GM21528 (cell line): ENCODE results near the gene RILPL1.
"Not testable (repeated sequence)": the region's sequence is repeated elsewhere in the genome, so short reads cannot be mapped to it uniquely, and the experiment has no call there.

Experiments used
- ATAC-seq: cut with Tn5 transposase; IDR thresholded peaks from one replicate; pipeline ENCODE4 v1.9.1; 2021; ENCODE audit warnings: mild to moderate bottlenecking, moderate library complexity; ENCODE audit not compliant: unreplicated experiment, low FRiP score

RILPL1 gene

DNA sequence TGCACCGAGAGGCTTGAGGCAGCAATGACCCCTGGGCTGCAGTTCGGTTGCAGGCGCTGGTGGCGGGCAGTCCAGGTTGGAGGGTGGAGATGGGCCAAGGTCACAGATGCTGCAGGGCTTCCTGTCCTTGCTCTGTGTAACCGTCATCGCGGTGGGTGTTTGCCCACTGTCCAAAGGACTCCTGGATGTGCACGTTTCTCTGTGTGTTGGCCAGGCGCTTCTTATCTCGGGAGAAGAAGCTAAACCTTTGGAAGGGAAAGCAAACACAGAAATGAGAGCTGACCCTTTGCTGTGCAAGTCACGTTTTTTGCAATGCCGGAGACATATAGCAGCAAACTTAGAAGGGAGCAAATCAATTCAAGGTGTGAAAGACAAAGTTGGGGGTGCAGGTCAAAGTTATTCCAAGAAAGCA, 61.1 kb downstream of the RILPL1 start:
- no peak for ATAC-seq

DNA sequence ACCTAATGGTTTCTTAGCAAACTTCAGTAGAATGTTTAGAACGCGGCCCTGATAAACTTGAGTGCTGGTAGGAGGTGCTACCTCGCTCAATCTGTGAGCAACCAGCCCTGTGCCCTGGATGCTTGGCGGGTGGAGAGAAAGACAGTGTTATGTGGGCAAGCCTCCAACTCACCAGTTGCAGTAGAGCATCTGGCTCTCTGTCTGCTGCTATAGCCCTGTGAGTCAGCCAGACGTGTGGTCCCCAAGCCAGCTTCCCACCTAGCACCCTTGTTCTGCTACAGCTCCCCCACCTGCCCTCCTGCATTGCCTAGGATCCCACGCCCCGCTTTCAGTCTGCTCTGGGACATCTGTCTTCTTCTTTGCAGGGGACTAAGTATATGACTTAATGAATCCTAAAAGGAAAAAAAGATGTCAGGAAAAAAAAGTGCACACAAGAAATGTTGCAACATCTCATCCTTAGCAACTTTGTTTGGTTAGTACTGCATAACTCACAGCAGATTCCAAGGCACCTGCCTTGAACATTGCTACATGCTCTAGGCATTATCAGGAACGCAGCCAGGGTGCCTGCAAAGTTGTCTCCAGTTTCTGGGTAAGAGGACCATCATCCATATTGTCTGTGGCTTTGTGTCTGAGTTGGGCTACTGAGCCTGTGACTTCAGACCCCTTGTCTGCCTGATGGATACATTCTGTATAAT, 62.0 kb downstream of the RILPL1 start:
- ATAC-seq: no peak

DNA sequence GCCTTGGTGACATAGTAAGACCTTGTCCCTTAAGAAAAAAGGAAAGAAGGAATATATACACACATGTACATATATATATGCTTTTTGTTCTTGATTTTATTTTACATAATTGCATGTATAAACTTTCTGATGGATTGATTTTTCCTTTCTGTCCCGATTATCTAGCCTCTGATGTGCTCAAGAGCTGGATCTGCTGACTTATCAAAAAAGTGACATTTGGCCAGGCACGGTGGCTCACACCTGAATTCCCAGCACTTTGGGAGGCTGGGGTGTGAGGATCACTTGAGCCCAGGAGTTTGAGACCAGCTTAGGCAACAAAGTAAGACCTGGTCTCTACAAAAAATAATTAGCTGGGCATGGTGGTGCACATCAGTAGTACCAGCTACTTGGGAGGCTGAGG, 63.5 kb downstream of the RILPL1 start:
- ATAC-seq: no peak

DNA sequence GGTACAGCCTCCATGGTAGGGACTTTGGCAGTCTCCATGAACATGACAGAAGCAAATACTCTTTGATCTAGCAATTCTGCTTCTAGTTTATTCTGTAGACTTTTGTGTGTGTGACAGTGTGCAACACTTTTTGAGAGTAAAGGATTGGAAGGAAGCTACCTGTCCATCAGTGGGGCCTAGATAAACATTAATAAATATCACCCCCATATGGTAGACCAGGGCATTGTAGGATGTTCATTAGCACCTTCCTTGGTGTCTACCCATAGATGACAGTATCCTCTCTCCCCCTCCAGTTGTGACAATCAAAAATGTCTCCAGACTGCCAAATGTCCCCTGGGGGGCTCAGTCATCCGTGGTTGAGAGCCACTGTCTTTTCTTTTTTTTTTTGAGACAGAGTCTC, 64.7 kb downstream of the RILPL1 start:
- ATAC-seq: no peak

DNA sequence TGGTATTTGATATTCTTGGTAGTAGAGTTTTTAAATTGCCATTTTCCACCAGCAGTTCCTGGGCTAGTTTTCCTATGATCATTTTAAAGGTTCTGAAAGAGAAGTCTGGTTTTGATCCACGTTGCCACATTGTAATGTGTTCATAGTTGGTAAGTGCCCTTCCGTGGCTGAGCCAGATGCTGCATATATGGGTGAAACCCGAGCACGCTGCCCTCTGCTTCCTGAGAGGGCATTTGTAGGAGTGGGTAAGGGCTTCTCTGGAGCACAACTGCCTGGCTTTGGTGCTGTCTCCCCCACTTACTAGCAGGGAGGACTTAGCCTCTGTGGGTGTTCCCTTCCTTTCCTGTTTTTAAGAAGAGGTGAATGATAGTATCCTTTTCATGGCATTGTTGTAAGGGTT, 68.4 kb downstream of the RILPL1 start:
- no peak for ATAC-seq

DNA sequence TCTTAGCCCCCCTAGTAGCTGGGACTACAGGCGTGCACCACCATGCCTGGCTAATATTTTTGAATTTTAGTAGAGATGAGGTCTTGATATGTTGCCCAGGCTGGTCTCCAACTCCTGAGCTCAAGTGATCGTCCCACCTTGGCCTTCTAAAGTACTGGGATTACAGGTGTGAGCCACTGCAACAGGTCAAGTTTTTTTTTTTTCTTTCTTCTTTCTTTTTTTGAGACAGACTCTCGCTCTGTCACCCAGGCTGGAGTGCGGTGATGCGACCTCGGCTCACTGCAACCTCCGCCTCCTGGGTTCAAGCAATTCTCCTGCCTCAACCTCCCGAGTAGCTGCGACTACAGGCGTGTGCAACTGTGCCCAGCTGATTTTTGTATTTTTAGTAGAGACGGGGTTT, 70.3 kb downstream of the RILPL1 start:
- not testable (repeated sequence) for ATAC-seq

DNA sequence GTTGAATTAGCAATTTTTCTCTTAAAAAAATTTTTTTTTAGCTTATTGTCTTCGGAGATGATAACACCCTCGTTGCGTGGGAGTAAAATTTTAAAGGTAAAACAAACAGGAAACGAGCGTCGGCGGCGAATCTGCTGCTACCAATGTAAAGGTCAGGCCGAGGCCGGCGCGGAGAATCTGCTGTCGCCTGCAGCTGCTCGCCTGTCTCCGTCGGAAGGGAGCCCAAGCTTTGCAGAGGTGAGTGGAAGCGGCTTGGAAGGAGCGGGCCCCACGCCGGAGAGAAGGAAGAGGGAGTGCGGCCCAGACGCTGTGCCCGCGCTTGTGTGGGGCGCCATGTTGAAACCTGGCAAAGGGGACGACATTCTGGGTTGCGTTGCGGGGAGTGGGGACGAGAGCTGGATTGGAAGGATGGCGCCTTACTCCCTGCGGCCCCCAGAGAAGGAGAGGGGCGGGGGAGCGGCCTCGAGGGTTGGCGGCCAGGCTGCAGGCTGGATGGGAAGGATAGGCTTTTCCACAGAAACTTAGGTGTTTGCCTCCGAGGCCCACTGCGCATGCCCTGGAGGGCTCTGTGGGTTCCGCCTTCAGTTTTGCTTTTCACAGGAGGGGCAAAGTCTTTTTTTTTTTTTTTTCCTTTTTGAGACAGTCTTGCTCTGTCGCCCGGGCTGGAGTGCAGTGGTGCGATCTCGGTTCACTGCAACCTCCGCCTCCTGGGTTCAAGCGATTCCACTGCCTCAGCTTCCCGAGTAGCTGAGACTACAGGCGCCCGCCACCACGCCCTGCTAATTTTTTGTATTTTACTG, 75.3 kb downstream of the RILPL1 start, which contains the start of gene SNRNP35:
Gene SNRNP35, plus strand, starts transcription at position 160 of the 800 bp plus-strand sequence. CDS start 7,402 bp downstream, outside the sequence.
- ATAC-seq: peak; percentile 45

DNA sequence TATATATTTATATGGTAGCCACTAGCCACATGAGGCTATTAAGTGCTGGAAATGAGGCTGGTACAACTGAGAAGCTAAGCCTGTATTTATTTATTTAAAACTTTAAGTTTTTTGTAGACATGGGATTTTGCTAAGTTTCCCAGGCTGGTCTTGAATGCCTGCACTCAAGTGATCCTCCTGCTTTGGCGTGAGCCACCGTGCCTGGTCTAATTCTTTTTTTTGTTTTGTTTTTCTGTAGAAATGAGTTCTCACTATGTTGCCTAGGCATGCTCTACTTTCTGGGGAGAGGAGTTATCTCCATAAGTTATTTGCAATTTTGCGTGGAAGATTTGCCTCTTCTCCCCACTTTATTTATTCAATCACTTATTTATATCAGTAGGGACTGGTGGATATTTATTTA, 80.4 kb downstream of the RILPL1 start:
- ATAC-seq: no peak

DNA sequence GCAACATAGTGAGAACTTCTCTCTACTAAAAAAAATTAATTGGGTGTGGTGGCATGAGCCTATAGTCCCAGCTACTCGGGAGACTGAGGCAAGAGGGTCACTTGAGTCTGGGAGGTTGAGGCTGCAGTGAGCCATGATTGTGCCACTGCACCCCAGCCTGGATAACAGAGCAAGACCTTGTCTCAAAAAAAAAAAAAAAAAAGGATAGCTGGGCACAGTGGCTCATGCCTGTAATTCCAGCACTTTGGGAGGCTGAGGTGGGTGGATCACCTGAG, 81.3 kb downstream of the RILPL1 start:
- not testable (repeated sequence) for ATAC-seq

DNA sequence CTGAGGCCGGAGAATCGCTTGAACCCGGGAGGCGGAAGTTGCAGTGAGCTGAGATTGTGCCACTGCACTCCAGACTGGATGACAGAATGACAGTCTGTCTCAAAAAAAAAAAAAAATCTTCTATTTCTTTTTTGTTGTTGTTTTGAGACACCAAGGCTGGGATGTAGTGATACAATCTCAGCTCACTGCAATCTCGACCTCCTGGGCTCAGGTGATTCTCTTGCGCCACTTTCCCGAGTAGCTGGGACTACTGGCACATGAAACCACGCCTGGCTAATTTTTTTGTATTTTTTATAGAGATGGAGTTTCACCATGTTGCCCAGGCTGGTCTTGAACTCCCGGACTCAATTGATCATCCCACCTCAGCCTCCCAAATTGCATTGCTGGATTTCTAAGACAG, 82.9 kb downstream of the RILPL1 start:
- ATAC-seq: no peak

DNA sequence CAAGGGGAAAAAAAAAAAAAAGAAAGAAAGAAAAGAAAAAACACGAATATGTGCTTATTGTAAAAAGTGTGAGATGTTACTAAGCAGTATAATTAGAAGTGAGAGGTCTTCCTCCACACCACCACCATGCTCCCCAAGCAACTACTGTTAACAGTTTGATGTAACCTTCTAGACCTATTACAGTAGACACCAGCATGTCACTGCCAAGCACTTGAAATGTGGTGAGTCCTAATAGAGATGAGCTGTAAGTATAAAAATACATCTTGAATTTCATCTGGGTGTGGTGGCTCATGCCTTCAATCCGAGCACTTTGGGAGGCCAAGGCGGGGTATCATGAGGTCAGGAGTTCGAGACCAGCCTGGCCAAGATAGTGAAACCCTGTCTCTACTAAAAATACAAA, 83.7 kb downstream of the RILPL1 start:
- ATAC-seq: no peak

DNA sequence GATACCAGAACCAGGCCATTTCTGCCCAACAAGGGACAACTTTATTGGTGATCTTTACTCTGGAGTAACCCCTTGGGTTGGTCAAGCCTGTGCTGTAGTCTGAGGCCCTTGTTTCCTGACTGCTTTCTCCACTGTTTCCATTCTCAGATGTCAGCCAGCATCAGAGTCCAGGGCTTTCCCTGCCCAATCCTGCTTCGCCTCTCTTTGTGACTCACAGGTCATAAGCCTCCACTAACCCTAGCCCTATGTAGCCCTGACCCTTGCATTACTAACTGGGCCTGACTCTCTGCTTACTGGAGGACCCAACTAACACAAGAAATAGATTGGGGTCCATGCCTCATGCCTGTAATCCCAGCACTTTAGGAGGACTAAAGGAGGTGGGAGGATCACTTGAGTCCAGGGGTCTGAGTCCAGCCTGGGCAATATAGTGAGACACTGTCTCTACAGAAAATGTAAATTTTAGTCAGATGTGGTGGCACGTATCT, 84.2 kb downstream of the RILPL1 start:
- ATAC-seq: no peak

DNA sequence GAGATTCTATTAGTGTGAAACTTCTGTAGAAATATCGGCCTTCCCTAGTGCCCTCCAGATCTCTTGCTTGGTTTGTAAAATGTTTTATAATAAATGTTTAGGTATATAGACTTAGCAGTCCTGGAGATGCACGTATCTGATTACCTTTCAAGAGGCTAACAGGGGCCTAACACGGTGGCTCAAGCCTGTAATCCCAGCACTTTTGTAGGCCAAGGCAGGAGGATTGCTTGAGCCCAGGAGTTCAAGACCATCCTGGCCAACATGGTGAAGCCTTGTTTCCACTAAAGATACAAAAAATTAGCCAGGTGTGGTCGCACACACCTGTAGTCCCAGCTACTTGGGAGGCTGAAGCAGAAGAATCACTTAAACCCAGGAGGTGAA, 87.2 kb downstream of the RILPL1 start:
- no peak for ATAC-seq

DNA sequence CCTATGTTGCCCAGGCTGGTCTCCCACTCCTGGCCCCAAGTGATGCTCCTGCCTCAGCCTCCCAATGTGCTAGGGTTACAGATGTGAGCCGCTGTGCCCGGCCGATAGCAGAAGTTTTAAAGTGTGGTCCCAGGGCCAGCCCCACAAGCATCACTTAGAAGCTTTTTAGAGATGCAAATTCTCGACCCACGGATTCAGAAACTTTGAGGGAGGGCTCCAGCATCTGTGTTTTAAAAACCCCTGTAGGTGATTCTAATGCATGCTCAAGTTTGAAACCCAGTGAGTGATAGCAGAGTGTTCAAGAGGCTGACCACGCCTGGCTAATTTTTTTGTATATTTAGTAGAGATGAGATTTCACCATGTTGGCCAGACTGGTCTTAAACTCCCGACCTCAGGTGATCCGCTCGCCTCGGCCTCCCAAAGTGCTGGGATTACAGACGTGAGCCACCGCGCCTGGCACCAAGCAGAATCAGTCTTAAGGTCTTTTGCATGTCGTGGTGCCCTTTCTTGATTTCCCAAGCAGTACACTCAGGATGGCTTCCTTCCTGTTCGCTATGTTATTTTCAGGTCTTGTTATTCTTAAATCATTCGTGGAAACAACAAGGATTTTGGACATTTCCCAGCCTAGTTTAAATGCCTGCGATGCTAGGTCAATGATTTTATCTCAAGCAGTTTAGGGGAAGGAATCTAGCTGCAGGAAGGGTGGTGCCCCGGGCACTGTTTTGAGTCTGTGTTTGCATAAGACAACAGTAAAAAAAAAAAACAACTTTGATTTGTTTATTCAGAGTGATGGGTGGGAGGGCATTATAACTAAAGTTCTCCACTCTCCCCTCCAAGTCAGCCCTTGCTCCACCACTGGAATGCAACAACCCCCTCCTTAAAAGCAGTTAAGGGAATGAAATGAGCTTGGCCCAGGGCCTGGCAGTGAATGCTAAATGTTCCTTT, 87.9 kb downstream of the RILPL1 start:
- ATAC-seq: no peak

DNA sequence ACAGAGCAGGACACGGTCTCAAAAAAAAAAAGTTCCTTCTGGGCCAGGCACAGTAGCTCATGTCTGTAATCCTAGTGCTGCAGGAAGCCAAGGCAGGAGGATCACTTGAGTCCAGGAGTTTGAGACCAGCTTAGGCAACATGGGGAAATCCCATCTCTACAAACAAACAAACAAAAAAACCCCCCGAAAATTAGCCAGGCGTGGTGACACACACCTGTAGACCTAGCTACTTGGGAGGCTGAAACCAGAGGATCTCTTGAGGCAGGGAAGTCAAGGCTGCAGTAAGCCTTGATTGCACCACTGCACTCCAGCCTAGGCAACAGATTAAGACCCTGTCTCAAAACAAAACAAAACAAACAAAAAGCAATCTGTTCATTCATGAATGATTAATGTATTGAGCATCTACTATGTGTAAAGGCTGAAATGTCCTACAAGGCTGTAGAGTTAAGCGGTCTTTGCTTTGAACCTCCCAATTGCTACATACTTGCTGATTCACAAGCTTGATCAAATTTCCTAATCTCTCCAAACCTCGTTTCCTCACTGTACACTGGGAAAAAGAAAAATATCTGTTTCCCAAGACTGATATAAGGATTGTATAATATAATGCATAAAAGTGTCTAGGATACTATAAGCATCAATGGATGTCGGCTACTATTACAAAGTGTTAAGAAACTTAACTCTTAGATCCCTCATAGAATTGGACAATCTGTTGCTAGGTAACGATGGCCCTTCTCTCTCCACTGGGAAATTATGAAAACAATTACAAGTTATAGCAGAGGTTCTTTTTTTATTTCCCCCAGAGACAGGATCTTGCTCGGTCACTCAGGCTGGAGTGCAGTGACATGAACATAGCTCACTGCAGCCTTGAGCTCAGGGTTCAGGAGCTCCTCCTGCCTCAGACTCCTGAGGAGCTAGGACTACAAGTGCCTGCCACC, 89.2 kb downstream of the RILPL1 start:
- no peak for ATAC-seq

DNA sequence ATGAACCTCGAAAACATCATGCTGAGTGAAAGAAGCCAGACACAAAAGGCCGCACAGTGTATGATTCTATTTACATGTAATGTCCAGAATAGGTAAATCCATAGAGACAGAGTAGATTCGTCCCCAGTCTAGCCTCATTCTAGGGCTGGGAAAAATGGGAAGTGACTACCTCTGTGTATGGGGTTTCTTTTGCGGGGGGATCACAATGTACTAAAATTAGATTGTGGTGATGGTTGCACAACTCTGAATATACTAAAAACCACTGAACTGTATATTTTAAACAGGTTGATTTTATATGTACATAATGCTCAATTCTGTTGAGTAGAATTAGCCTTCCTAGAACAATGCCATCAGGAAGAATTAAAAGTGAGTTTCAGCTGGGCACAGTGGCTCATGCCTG, 90.7 kb downstream of the RILPL1 start:
- ATAC-seq: no peak

DNA sequence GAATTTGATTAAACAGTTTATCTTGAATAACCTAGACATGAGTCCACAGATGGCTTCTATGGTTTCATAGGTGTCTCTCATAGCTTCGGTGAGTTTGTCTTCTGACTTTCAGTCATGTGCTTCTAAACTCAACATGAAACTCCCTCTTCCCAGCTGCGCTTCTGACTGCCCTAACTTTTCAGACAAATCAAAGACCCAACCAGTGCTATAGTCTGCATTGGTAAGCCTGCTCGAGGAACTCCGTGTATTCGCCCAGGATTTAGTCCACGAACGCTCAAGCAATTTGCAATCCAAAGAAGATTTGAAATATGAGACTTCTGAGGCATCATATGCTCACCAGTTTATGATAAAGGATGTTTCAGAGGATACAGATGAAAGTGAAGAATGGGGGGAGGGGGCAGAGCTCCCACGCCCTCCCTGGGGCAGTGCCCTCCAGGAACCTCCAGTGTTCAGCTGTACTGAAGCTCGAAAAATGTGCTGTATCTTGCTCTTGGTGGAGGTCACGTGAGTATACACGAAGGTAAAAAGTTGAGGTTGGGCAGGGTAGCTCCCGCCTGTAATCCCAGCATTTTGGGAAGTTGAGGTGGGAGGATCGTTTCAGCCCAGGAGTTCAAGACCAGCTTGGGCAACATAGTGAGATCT, 91.9 kb downstream of the RILPL1 start:
- ATAC-seq: peak; percentile 63

DNA sequence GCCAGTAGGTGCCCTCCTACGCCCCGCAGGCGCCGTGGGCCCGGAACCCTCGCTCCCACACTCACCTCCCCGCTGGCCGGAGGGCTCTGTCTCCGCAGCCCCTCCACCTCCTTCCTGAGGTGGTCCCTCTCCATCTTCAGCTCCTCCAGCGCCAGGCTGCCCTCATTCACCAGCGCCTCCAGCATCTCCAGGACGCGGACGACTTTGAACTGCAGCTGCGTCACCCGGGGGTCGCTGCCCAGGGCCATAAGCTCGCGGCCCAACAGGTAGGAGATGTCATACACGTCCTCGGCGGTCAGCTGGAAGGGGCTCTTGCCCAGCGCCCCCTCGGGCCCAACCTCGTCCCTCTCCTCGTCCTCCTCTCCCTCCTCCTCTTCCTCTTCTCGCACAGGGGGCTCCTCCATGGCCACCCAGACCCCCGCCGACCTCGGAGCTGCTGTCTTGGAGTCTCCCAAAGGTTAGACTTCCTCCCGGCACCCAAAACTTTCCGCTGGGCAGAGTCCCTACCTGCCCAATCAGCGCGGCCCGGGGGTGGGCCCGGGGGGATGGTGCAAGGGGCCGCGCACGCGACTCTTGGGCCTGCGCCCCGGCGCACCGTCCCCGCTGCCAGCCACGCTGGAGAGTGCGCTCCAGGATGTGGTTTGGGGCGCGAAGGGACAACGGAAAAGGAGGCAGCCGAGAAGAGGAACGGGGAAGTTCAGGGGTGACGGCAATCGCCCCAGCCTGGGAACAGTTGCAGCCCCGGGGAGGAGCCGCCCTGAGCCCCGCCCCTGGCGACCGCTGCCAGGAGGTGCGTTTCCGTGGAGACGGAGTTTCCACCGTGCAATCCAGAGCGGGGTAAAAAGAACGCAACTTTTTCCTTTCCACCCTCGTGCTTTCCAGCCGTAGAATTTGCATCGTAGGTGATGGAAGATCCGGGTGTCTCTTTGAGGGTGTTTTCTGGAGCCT, 97.2 kb downstream of the RILPL1 start, which contains the start of gene RILPL2:
Gene RILPL2, minus strand, starts transcription at position 668 of the 948 bp plus-strand sequence. Its CDS starts 264 bp downstream, at position 404.
- peak; percentile 77 for ATAC-seq
